ENCODE results near the gene AMDHD2.

DNA sequence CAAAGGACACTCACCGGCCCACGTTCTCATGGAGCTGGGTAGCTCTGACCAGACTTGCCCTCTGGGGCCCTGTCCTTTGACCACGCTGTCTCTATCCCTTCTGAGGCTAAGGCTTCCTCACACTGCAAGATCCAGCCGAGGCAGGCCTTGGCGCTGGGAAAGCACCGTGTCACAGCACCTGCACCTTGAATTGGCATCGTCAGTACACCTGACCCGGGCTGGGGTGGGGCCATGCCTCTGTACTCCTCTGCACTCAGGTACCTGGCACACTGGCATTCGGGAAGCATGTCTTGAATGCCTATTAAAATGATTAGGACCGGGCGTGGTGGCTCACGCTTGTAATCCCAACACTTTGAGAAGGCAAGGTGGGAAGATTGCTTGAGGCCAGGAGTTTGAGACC, 39.2 kb upstream of the AMDHD2 start:
- TF ChIP-seq EZH2phosphoT487 (IDR thresholded peaks at IDR 0.05; ENCODE audit: borderline replicate concordance), result no peak
- TF ChIP-seq, protein P1, sequence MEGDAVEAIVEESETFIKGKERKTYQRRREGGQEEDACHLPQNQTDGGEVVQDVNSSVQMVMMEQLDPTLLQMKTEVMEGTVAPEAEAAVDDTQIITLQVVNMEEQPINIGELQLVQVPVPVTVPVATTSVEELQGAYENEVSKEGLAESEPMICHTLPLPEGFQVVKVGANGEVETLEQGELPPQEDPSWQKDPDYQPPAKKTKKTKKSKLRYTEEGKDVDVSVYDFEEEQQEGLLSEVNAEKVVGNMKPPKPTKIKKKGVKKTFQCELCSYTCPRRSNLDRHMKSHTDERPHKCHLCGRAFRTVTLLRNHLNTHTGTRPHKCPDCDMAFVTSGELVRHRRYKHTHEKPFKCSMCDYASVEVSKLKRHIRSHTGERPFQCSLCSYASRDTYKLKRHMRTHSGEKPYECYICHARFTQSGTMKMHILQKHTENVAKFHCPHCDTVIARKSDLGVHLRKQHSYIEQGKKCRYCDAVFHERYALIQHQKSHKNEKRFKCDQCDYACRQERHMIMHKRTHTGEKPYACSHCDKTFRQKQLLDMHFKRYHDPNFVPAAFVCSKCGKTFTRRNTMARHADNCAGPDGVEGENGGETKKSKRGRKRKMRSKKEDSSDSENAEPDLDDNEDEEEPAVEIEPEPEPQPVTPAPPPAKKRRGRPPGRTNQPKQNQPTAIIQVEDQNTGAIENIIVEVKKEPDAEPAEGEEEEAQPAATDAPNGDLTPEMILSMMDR (conservative IDR thresholded peaks at IDR 0.05; ENCODE audit: low read length), result no peak
